Liver (tissue), 9 donors: Measurements from ENCODE around the gene CEACAM16. TPM values are rescaled to one million over a fixed set of nuclear protein-coding genes. Genes with fewer than 3 reads are reported as not detected.

Experiments used
- DNase-seq: peaks from one replicate; pipeline ENCODE4 v3.0.0-alpha.2; 2017; ENCODE audit warnings: low spot score
- H3K27ac ChIP-seq, 2 donors: one replicate each; pipeline ENCODE4 v1.7.0; 2013; ENCODE audit warnings: inconsistent platforms in 2 of 2, low read length in 2 of 2, control low read depth in 1 of 2, low read depth in 1 of 2, mild to moderate bottlenecking in 1 of 2
- H3K27me3 ChIP-seq, 4 donors: one replicate each; pipeline versions ENCODE4 v1.6.1 to v1.7.0; 2013; ENCODE audit warnings: low read length in 3 of 4, inconsistent platforms in 1 of 4, mild to moderate bottlenecking in 1 of 4, moderate library complexity in 1 of 4; ENCODE audit not compliant: control insufficient read depth in 4 of 4, insufficient read depth in 4 of 4
- H3K36me3 ChIP-seq, 4 donors: one replicate each; pipeline versions ENCODE4 v1.6.1 to v1.7.0; 2013; ENCODE audit warnings: low read length in 3 of 4, mild to moderate bottlenecking in 3 of 4, low read depth in 1 of 4, moderate library complexity in 1 of 4; ENCODE audit not compliant: control insufficient read depth in 4 of 4, insufficient read depth in 3 of 4
- H3K4me1 ChIP-seq, 4 donors: one replicate each; pipeline versions ENCODE4 v1.6.1 to v1.7.0; 2013; ENCODE audit warnings: low read length in 3 of 4, mild to moderate bottlenecking in 3 of 4, moderate library complexity in 1 of 4; ENCODE audit not compliant: control insufficient read depth in 4 of 4, insufficient read depth in 4 of 4
- H3K4me3 ChIP-seq, 3 donors: one replicate each; pipeline versions ENCODE4 v1.6.1 to v1.7.0; 2013; ENCODE audit warnings: low read length in 3 of 3, control low read depth in 1 of 3, low read depth in 1 of 3, mild to moderate bottlenecking in 1 of 3
- H3K9ac ChIP-seq, 2 donors: one replicate each; pipeline ENCODE4 v1.7.0; 2013; ENCODE audit warnings: low read length in 2 of 2, mild to moderate bottlenecking in 2 of 2, moderate library complexity in 2 of 2, control low read depth in 1 of 2, low read depth in 1 of 2
- H3K9me3 ChIP-seq, 4 donors: one replicate each; pipeline versions ENCODE4 v1.6.1 to v1.7.0; 2013; ENCODE audit warnings: low read length in 3 of 4; ENCODE audit not compliant: control insufficient read depth in 4 of 4
- ATF3 ChIP-seq: IDR thresholded peaks from 2 replicates; pipeline ENCODE4 v1.6.1; 2016; ENCODE audit warnings: antibody characterized with exemption
- CTCF ChIP-seq: fragments of 150-350 bp; IDR thresholded peaks from 2 replicates; pipeline ENCODE4 v1.5.1; 2017; ENCODE audit warnings: improper control_type of control experiment, low read depth, low read length; ENCODE audit not compliant: missing input control
- EGR1 ChIP-seq, 2 donors: IDR thresholded peaks; 2 replicates each; pipeline ENCODE4 v1.6.1; 2016 to 2018; ENCODE audit warnings: antibody characterized with exemption in 2 of 2, low read depth in 2 of 2
- FOXA1 ChIP-seq: IDR thresholded peaks from 2 replicates; pipeline ENCODE4 v1.6.1; 2016; ENCODE audit warnings: antibody characterized with exemption
- FOXA2 ChIP-seq: IDR thresholded peaks from 2 replicates; pipeline ENCODE4 v1.6.1; 2016; ENCODE audit warnings: antibody characterized with exemption
- GABPA ChIP-seq, 2 donors: IDR thresholded peaks in 1 of 2; conservative IDR thresholded peaks in 1 of 2; 2 replicates each; pipeline ENCODE4 v1.6.1; 2016; ENCODE audit warnings: antibody characterized with exemption in 2 of 2, mild to moderate bottlenecking in 1 of 2, moderate library complexity in 1 of 2
- HNF4A ChIP-seq, 2 donors: conservative IDR thresholded peaks; 2 replicates each; pipeline ENCODE4 v1.6.1; 2016; ENCODE audit warnings: antibody characterized with exemption in 2 of 2, mild to moderate bottlenecking in 2 of 2
- HNF4G ChIP-seq: IDR thresholded peaks from 2 replicates; pipeline ENCODE4 v1.6.1; 2016; ENCODE audit warnings: antibody characterized with exemption
- JUND ChIP-seq, 2 donors: IDR thresholded peaks; 2 replicates each; pipeline ENCODE4 v1.6.1; 2016; ENCODE audit warnings: antibody characterized with exemption in 2 of 2
- MAX ChIP-seq: IDR thresholded peaks from 2 replicates; pipeline ENCODE4 v1.6.1; 2016; ENCODE audit warnings: antibody characterized with exemption
- NR2F2 ChIP-seq: IDR thresholded peaks from 2 replicates; pipeline ENCODE4 v1.6.1; 2016; ENCODE audit warnings: antibody characterized with exemption
- RAD21 ChIP-seq, 2 donors: IDR thresholded peaks; 2 replicates each; pipeline ENCODE4 v1.6.1; 2016; ENCODE audit warnings: antibody characterized with exemption in 2 of 2, mild to moderate bottlenecking in 2 of 2
- REST ChIP-seq: IDR thresholded peaks from 2 replicates; pipeline ENCODE4 v1.6.1; 2016; ENCODE audit warnings: antibody characterized with exemption, mild to moderate bottlenecking
- RXRA ChIP-seq, 2 donors: IDR thresholded peaks; 2 replicates each; pipeline ENCODE4 v1.6.1; 2017 to 2018; ENCODE audit warnings: antibody characterized with exemption in 2 of 2, mild to moderate bottlenecking in 1 of 2
- SP1 ChIP-seq: IDR thresholded peaks from 2 replicates; pipeline ENCODE4 v1.6.1; 2018; ENCODE audit warnings: antibody characterized with exemption, mild to moderate bottlenecking
- TAF1 ChIP-seq: conservative IDR thresholded peaks from 2 replicates; pipeline ENCODE4 v1.6.1; 2016; ENCODE audit warnings: antibody characterized with exemption, mild to moderate bottlenecking
- YY1 ChIP-seq: IDR thresholded peaks from 2 replicates; pipeline ENCODE4 v1.6.1; 2016; ENCODE audit warnings: antibody characterized with exemption, mild to moderate bottlenecking
- ZBTB33 ChIP-seq: IDR thresholded peaks from 2 replicates; pipeline ENCODE4 v1.6.1; 2016; ENCODE audit warnings: antibody characterized with exemption
- WGBS: extraction: QIAGEN DNeasy Blood & Tissue Kit; methylation state at CpG from one replicate; pipeline ENCODE4 v1.1.7; 2013; 5-methylcytosine and 5-hydroxymethylcytosine counted together
- polyA plus RNA-seq, 2 donors: library from polyadenylated mRNA; stranded (reverse) in 1 of 2; unstranded in 1 of 2; fragments of 200-250 nt in 1 of 2; fragments of >200 nt in 1 of 2; fragmentation: Nextera tagmentation in 1 of 2; extraction: Ambion mirVana in 1 of 2; gene quantifications; one replicate each; pipeline versions ENCODE4 v1.2.1 to v1.2.3, GENCODE V29; 2013 to 2015
- total RNA-seq, 2 donors: library from RNA; depleted of rRNA; stranded (reverse); fragments of >200 nt; gene quantifications; one replicate each; pipeline ENCODE4 v1.2.3, GENCODE V29; 2014
- donor health status: healthy.
- donor health status: healthy.
- donor health status: healthy.
- donor health status: healthy.
- donor health status: healthy.

Gene CEACAM16
- total and polyA plus RNA-seq, 4 donors: 0.09 TPM; not detected in 3

- Histone ChIP-seq H3K36me3 (peaks cover 0 to 3% (median 2%) of the 10 kb centered on the region in 4 donors), H3K27me3 (no peaks in the 10 kb centered on the region), H3K4me1 (peaks cover 0 to 2% (median 0%) of the 10 kb centered on the region in 4 donors), H3K9ac (no peak overlapping the region), H3K4me3 (no peak overlapping the region), H3K9me3 (no peaks in the 10 kb centered on the region), H3K27ac (no peak overlapping the region)
- WGBS: 92% methylated on average over 2 of the region's 2 CpGs
- TF ChIP-seq TAF1 (no peak), REST (no peak), RXRA (IDR thresholded peaks at IDR 0.05) (no peak), EGR1 (IDR thresholded peaks at IDR 0.05; ENCODE audit: low read depth in 2 of 2) (no peak), GABPA (IDR thresholded peaks at IDR 0.05 in 1 of 2, conservative IDR thresholded peaks at IDR 0.05 in 1 of 2) (no peak), ATF3 (no peak)
- DNase-seq: no peak
Observed at GRCh38 chr19:44682807-44683206, 16.1 kb upstream of the CEACAM16 start.

- Histone ChIP-seq H3K9me3 (no peaks in the 10 kb centered on the region), H3K27ac (no peak overlapping the region), H3K27me3 (no peaks in the 10 kb centered on the region), H3K36me3 (peaks cover 0 to 3% (median 2%) of the 10 kb centered on the region in 4 donors), H3K4me1 (peaks cover 0 to 2% (median 0%) of the 10 kb centered on the region in 4 donors), H3K4me3 (no peak overlapping the region), H3K9ac (no peak overlapping the region)
- 82% methylated on average over 9 of the region's 9 CpGs for WGBS
- DNase-seq: no peak
- TF ChIP-seq GABPA (IDR thresholded peaks at IDR 0.05 in 1 of 2, conservative IDR thresholded peaks at IDR 0.05 in 1 of 2) (no peak), RXRA (IDR thresholded peaks at IDR 0.05) (no peak), JUND (IDR thresholded peaks at IDR 0.05) (no peak), HNF4A (conservative IDR thresholded peaks at IDR 0.05) (no peak), TAF1 (no peak), FOXA1 (no peak), SP1 (no peak), ATF3 (no peak), REST (no peak), YY1 (no peak), EGR1 (IDR thresholded peaks at IDR 0.05; ENCODE audit: low read depth in 2 of 2) (no peak), MAX (no peak), NR2F2 (no peak), RAD21 (IDR thresholded peaks at IDR 0.05) (no peak), HNF4G (no peak), CTCF (no peak), FOXA2 (no peak), ZBTB33 (no peak)
Observed at GRCh38 chr19:44683434-44684210, 15.3 kb upstream of the CEACAM16 start.
